ENCODE data around the gene SMC5. TPM values are rescaled to one million over a fixed set of nuclear protein-coding genes. Genes with fewer than 3 reads are reported as not detected.
"Not testable (repeated sequence)": the region's sequence is repeated elsewhere in the genome, so short reads cannot be mapped to it uniquely, and the experiment has no call there.

Gene SMC5
- total RNA-seq, 1 experiment from 2014 or later, result 15.3 TPM

GRCh38 chr9:70367305-70367930, 108.6 kb downstream of the SMC5 start:
- DNase-seq (ENCODE audit: low spot score), result no peak

DNA sequence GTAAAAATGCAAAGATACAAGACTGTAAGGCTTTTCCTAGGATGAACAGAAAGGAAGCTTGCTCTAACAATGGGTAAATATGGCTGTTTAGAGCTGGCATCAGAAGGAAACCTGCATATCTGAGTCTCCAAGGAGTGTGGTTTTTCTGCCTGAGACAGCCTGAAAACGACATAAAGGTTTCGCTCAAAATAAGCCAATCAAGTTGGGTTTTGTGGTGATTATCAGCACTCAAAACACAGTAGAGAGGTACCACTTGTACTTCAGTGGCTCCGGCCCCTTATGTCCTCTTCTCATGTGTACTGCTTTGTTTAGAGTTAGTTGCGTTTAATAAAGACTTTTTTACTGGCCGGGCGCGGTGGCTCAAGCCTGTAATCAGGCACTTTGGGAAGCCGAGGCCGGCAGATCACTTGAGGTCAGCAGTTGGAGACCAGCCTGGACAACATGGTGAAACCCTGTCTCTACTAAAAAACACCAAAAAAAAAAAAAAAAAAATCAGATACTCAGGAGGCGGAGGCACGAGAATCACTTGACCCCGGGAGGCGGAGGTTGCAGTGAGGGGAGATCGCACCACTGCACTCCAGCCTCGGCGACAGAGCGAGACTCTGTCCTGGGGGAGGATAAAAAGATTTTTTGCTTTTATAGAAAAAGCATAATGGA, 116.3 kb downstream of the SMC5 start:
- DNase-seq (ENCODE audit: low spot score), result no peak

GRCh38 chr9:70382046-70382708, 123.4 kb downstream of the SMC5 start:
- no peak for DNase-seq (ENCODE audit: low spot score)

GRCh38 chr9:70382709-70383605, 124.2 kb downstream of the SMC5 start:
- no peak for DNase-seq (ENCODE audit: low spot score)

DNA sequence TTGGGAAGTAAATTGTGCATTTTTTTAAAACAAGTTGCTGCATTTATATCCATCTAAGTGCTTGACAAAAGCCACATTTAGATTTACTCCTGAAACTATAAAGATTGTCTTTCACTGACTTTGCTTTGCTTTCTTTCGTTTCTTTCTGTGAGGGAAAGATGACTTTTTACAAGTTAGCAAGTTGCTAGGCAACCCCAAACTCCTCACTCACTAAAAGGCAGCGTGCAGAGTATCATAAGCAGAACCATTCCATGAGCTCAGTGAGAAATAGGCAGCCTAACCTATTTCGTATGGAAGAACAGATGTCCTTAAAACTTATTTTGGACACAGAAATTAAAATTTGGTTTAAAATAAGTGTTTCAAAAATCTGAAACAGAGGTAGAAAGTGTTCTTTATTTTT, 126.6 kb downstream of the SMC5 start:
- no peak for DNase-seq (ENCODE audit: low spot score)

- no peak for DNase-seq (ENCODE audit: low spot score)
Observed at GRCh38 chr9:70387663-70388062, 128.9 kb downstream of the SMC5 start.

DNA sequence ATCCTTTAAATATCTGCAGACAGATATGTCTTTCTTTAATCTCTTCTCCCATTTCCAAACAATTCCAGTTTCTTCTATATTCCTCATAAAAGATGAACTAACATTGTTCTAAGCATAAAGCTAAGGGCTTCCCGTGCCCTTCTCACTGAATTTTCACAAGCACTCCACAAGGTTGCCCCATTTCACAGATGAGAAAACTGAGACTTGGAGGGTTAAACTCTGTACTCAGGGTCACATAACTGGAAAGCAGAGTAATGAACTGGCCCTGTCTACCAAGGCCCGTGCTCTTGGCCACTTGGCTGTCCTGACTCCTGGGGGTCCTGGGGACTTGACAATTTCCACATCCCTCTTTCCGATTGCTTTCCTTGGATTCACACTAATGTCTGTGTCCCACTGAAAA, 130.4 kb downstream of the SMC5 start:
- DNase-seq (ENCODE audit: low spot score), result no peak

GRCh38 chr9:70389621-70390266, 131.0 kb downstream of the SMC5 start:
- DNase-seq (ENCODE audit: low spot score), result no peak

- peak; percentile 22 for DNase-seq (ENCODE audit: low spot score)
Observed at GRCh38 chr9:70390933-70391341, 132.2 kb downstream of the SMC5 start.

DNA sequence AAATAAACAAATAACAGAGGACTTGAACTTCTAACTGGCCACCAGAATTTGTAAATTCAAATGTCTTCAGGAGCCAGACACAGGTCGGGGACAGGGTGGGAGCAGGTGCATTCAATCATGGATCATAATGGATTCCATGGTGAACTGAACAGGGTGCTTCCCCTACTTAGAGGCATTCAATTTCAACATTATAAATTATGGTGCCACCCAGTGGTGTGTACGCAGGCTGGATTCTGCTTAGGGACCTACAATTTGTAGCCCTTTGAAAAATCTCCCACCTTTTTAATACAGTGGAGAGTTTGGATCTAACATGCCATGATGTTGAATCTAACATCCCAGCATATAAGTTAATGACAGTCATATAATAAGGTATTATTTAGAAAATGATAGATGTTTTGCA, 133.4 kb downstream of the SMC5 start:
- DNase-seq (ENCODE audit: low spot score), result no peak

- no peak for DNase-seq (ENCODE audit: low spot score)
Observed at GRCh38 chr9:70392850-70393249, 134.1 kb downstream of the SMC5 start.

- no peak for DNase-seq (ENCODE audit: low spot score)
Observed at GRCh38 chr9:70395652-70396051, 136.9 kb downstream of the SMC5 start.

DNA sequence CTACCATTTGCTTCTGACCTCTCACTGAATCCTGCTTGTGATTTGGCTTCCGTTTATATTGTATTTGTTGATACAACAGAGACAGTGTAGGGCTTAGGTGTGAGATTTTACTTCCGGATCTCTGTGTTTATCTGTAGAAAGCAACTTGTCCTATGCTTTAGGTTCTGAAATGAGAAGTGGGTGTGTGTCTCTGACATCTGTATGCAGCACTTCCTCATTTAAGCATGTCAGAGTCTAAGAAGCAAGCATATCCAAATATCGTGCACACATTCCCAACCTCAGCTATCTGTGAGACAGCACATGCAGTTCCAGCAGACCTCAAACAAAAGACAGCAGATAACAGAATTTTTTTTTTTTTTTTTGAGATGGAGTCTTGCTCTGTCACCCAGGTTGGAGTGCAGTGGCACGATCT, 139.4 kb downstream of the SMC5 start:
- no peak for DNase-seq (ENCODE audit: low spot score)

DNA sequence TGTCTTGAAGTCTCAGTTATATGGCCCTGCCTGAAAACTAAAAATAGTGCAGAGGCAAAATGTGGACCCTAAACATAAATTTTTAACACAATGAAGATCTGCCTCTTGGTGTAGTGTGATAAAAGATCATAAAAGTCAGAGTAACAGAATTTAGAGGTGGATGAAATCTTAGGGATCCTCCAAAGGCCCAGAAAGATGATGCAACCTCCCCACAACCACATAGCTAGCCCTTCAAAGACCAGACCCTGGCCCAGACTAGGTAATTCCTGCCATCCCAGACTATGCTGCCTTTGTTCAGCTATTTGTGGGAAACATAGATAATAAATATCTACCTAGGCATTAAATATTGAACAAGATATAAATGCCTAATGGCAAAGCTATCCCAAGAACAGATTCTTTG, 140.4 kb downstream of the SMC5 start:
- no peak for DNase-seq (ENCODE audit: low spot score)

GRCh38 chr9:70400107-70400892, 141.5 kb downstream of the SMC5 start:
- DNase-seq (ENCODE audit: low spot score), result no peak

DNA sequence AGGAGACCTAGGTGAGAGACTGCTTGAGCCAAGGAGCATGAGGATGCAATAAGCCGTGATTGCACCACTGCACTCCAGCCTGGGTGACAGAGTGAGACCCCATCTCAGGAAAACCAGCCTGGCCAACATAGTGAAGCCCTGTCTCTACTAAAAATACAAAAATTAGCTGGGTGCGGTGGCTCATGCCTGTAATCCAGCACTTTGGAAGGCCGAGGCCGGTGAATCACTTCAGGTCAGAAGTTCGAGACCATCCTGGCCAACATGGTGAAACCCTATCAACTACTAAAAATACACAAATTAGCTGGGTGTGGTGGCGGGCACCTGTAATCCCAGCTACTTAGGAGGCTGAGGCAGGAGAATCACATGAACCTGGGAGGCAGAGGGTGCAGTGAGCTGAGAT, 142.5 kb downstream of the SMC5 start:
- not testable (repeated sequence) for DNase-seq (ENCODE audit: low spot score)

DNA sequence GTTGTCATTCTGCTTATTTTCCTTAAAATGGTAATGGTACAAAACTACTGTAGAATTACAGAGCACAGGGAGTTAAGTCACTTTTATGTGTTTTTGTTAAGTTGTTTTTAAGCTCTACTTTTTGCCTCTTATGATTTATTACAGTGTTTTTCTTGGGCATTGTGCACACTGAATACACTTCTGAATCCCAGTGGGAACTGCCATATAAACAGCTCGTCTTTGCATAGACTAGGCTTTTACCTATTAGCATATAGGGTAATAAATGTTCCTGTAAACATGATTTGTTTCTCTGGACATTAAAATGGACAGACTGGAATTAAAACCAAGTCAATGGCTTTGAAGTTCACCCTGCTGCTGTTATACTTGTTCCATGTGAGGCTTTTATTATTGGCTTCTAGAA, 143.4 kb downstream of the SMC5 start:
- no peak for DNase-seq (ENCODE audit: low spot score)

DNA sequence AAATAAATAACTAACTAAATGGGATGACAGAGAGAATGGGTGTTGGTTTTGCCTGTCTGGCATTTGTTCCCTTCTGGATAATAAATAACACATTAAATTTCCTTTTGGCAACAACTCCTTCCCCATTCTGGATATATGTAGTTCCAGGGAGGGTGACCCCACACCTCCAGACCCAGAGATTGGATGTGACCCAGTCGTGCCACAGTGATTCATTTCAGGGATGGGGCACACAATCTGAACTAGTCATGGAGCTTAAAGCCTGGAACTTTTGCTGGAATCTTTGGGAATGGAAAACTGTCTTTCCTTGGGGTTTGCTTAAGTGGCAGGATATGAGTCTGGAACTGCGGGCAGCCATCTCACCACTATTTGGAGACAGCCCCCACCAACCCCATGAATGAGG, 144.4 kb downstream of the SMC5 start:
- DNase-seq (ENCODE audit: low spot score), result no peak

- no peak for DNase-seq (ENCODE audit: low spot score)
Observed at GRCh38 chr9:70403618-70404025, 144.8 kb downstream of the SMC5 start.

DNA sequence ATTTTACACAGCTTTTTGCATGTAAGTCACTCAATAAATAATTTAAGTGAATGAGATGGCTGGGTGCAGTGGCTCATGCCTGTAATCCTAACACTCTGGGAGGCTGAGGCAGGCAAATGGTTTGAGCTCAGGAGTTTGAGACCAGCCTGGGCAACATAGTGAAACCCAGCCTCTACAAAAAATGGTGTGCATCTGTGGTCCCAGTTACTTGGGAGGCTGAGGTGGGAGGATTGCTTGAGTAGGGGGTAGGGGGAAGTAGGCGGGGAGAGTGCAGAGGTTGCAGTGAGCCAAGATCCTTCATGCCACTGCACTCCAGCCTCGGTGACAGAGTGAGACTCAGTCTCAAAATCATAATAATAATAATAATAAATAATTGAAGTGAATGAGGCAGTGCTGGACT, 145.5 kb downstream of the SMC5 start:
- no peak for DNase-seq (ENCODE audit: low spot score)
